HL-60 (cell line): ENCODE results near the gene SLC6A13.

Experiments used
- DNase-seq, 2 experiments: peaks; one replicate each; pipeline ENCODE4 v3.0.0-alpha.2; 2010 to 2020; ENCODE audit warnings: low read depth in 1 of 2, low spot score in 1 of 2
- H3K27ac ChIP-seq: fragments of 250-450 bp; sonication (Bioruptor Pico); replicated peaks from 2 replicates; pipeline ENCODE4 v1.5.1; 2020; ENCODE audit warnings: mild to moderate bottlenecking, moderate library complexity
- H3K27me3 ChIP-seq: fragments of 250-450 bp; sonication (Bioruptor Pico); 2 replicates; pipeline ENCODE4 v1.5.1; 2021; ENCODE audit warnings: mild to moderate bottlenecking, moderate library complexity; ENCODE audit not compliant: insufficient read depth, poor library complexity, severe bottlenecking
- H3K4me3 ChIP-seq: replicated peaks from 2 replicates; pipeline ENCODE4 v1.5.1; 2011; ENCODE audit warnings: mild to moderate bottlenecking, control low read depth, low read length; ENCODE audit not compliant: insufficient read depth
- GABPA ChIP-seq: IDR thresholded peaks from 2 replicates; pipeline ENCODE4 v1.6.1; 2012; ENCODE audit warnings: low read depth
- POLR2AphosphoS5 ChIP-seq: IDR thresholded peaks from 2 replicates; pipeline ENCODE4 v1.6.1; 2012; ENCODE audit warnings: low read depth
- SPI1 ChIP-seq: IDR thresholded peaks from 2 replicates; pipeline ENCODE4 v1.6.1; 2012; ENCODE audit warnings: low read depth, mild to moderate bottlenecking, borderline replicate concordance
- TF ChIP-seq, protein P1 (sequence below): IDR thresholded peaks from 2 replicates; pipeline ENCODE4 v1.6.1; 2012; ENCODE audit warnings: low read depth; ENCODE audit not compliant: insufficient replicate concordance
- TF ChIP-seq, protein P2 (sequence below): IDR thresholded peaks from one replicate; pipeline ENCODE4 v1.5.1; 2011; ENCODE audit warnings: low read length, control low read depth, inconsistent platforms; ENCODE audit not compliant: insufficient read depth

SLC6A13 gene

DNA sequence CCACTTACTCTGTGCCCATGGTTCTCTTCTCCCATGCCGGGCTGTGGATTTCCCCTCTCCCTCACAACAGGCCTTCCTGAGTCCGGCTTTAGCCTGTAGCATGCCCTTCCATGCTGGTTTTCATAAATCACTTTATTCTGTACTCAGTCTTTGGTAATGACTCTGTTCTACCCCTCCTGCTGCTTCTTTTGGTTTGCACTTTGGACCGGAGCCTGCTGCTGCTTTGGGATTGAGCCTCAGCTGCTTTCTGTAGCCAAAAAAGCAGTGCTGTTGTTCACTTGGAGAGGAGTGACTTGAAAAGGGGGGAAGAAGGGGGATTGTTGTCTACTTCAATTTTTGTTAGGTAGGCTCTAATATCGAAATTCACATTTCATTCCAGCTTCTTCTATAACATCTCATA lies 8.5 kb upstream of the SLC6A13 start:
- H3K27ac ChIP-seq = no peak overlapping the region
- TF ChIP-seq, protein P1, sequence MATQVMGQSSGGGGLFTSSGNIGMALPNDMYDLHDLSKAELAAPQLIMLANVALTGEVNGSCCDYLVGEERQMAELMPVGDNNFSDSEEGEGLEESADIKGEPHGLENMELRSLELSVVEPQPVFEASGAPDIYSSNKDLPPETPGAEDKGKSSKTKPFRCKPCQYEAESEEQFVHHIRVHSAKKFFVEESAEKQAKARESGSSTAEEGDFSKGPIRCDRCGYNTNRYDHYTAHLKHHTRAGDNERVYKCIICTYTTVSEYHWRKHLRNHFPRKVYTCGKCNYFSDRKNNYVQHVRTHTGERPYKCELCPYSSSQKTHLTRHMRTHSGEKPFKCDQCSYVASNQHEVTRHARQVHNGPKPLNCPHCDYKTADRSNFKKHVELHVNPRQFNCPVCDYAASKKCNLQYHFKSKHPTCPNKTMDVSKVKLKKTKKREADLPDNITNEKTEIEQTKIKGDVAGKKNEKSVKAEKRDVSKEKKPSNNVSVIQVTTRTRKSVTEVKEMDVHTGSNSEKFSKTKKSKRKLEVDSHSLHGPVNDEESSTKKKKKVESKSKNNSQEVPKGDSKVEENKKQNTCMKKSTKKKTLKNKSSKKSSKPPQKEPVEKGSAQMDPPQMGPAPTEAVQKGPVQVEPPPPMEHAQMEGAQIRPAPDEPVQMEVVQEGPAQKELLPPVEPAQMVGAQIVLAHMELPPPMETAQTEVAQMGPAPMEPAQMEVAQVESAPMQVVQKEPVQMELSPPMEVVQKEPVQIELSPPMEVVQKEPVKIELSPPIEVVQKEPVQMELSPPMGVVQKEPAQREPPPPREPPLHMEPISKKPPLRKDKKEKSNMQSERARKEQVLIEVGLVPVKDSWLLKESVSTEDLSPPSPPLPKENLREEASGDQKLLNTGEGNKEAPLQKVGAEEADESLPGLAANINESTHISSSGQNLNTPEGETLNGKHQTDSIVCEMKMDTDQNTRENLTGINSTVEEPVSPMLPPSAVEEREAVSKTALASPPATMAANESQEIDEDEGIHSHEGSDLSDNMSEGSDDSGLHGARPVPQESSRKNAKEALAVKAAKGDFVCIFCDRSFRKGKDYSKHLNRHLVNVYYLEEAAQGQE = no peak
- no peak for TF ChIP-seq SPI1
- no peak for TF ChIP-seq POLR2AphosphoS5
- TF ChIP-seq GABPA = no peak
- TF ChIP-seq, protein P2, sequence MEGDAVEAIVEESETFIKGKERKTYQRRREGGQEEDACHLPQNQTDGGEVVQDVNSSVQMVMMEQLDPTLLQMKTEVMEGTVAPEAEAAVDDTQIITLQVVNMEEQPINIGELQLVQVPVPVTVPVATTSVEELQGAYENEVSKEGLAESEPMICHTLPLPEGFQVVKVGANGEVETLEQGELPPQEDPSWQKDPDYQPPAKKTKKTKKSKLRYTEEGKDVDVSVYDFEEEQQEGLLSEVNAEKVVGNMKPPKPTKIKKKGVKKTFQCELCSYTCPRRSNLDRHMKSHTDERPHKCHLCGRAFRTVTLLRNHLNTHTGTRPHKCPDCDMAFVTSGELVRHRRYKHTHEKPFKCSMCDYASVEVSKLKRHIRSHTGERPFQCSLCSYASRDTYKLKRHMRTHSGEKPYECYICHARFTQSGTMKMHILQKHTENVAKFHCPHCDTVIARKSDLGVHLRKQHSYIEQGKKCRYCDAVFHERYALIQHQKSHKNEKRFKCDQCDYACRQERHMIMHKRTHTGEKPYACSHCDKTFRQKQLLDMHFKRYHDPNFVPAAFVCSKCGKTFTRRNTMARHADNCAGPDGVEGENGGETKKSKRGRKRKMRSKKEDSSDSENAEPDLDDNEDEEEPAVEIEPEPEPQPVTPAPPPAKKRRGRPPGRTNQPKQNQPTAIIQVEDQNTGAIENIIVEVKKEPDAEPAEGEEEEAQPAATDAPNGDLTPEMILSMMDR = no peak
- DNase-seq = no peak
- H3K4me3 ChIP-seq = no peak overlapping the region
- no peaks in the 10 kb centered on the region for H3K27me3 ChIP-seq

DNA sequence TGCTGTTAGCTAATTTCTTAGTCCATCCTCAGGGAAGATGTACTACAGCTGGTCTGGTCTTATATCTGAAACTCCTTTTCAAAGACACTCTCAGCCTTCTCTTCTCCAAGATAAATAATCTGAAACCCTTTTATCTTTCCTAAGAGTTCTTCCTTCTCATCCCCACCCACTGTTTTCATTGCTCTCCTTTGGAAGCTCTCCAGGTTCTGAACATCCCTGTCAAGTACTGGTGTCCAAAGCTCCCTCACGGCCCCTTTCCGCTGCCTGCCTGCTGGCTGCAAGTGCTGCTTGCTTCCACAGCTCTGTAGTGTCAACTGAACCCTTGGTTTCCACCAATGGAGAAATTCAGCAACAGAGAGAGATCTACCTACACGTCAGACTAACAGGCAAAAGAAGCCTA lies 6.6 kb upstream of the SLC6A13 start:
- DNase-seq = no peak
- H3K27ac ChIP-seq = no peak overlapping the region
- no peak overlapping the region for H3K4me3 ChIP-seq
- no peaks in the 10 kb centered on the region for H3K27me3 ChIP-seq
- TF ChIP-seq POLR2AphosphoS5 (no peak), SPI1 (no peak), GABPA (no peak)
- TF ChIP-seq, protein P1 = no peak
- TF ChIP-seq, protein P2 = no peak

DNA sequence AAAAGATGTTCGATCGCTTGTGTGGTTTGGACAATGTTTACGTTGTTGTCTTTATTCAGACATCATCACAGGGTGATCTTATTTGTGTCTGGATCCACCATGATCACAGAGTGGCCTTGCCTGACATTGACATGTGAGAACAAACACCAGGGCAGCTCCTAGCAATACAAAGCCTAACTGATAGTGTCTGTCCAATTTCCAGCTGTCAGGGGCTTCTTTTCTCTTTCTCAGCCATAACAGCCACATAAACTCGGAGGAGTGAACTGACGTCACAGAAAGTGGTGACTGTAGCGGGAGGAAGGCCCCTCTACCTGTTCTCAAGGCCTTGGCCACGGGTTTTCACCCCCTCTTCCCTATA lies 5.8 kb upstream of the SLC6A13 start:
- no peak for DNase-seq
- Histone ChIP-seq H3K27me3 (no peaks in the 10 kb centered on the region), H3K4me3 (no peak overlapping the region), H3K27ac (no peak overlapping the region)
- TF ChIP-seq GABPA (no peak), POLR2AphosphoS5 (no peak), SPI1 (no peak)
- TF ChIP-seq, protein P1 = no peak
- TF ChIP-seq, protein P2 = no peak
